ENCODE measurements around the gene ATP6V1G2. TPM values are rescaled to one million over a fixed set of nuclear protein-coding genes. Genes with fewer than 3 reads are reported as not detected.

ATP6V1G2 gene
- total and polyA plus RNA-seq, 2 experiments from 2014 or later, result 1.8 to 2.8 TPM

DNA sequence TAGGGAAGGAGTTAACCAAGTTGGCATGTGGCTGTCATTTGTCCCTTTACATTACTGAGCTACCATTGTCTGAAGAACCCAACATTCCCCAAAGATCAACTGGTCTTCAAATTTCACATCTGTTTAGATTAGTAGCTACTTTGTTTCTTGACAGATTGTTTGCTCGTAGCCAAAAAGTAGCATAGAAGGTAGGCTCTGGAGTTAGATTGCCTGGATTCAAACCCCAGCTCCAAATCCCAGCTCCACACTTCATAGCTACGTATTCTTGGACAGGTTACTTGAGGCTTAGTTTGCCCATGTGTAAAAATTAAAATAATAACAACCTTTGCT lies 2.1 kb upstream of the ATP6V1G2 start:
- H3K9me2 ChIP-seq (ENCODE audit: insufficient read depth), result no peaks in the 10 kb centered on the region
- peaks cover 10% of the 10 kb centered on the region; the same call in 1 of the 2 replicates for H3K4me1 ChIP-seq (ENCODE audit: insufficient read depth)
- H3K4me3 ChIP-seq, result peak overlapping the region; percentile 88
- H3K27ac ChIP-seq, result no peak overlapping the region
- H3K4me2 ChIP-seq (ENCODE audit: unreplicated experiment), result peak overlapping the region; percentile 91
- WGBS, 2 experiments (ENCODE audit: low coverage in 1 of 2, low lambda C conversion rate in 2 of 2, missing lambda C conversion rate in 2 of 2), result 96 to 98% methylated on average over 2 of the region's 2 CpGs
- no peaks in the 10 kb centered on the region for H4K20me1 ChIP-seq (ENCODE audit: insufficient read depth)
- DNase-seq, result no peak
- H3K9ac ChIP-seq, result peak overlapping the region; percentile 95; the same call in 1 of the 2 replicates
- peaks cover 4% of the 10 kb centered on the region; the same call in 1 of the 2 replicates for H3F3A ChIP-seq (ENCODE audit: insufficient read depth)
- no peaks in the 10 kb centered on the region for H3K9me3 ChIP-seq (ENCODE audit: low read depth)
- no peak overlapping the region for H2AFZ ChIP-seq
- H3K79me2 ChIP-seq (ENCODE audit: insufficient read depth), result peaks cover 58% of the 10 kb centered on the region
- peaks cover 15% of the 10 kb centered on the region; the same call in 1 of the 2 replicates for H3K36me3 ChIP-seq (ENCODE audit: low read depth)
- TF ChIP-seq EZH2 (IDR thresholded peaks at IDR 0.05; ENCODE audit: insufficient read depth, poor library complexity, severe bottlenecking) (no peak), EZH2phosphoT487 (IDR thresholded peaks at IDR 0.05; ENCODE audit: insufficient read depth, low read depth) (no peak)
- no peaks in the 10 kb centered on the region for H3K27me3 ChIP-seq (replicated peaks; ENCODE audit: insufficient read depth)
- in situ Hi-C loops (cut with MboI), result no loop called here

DNA sequence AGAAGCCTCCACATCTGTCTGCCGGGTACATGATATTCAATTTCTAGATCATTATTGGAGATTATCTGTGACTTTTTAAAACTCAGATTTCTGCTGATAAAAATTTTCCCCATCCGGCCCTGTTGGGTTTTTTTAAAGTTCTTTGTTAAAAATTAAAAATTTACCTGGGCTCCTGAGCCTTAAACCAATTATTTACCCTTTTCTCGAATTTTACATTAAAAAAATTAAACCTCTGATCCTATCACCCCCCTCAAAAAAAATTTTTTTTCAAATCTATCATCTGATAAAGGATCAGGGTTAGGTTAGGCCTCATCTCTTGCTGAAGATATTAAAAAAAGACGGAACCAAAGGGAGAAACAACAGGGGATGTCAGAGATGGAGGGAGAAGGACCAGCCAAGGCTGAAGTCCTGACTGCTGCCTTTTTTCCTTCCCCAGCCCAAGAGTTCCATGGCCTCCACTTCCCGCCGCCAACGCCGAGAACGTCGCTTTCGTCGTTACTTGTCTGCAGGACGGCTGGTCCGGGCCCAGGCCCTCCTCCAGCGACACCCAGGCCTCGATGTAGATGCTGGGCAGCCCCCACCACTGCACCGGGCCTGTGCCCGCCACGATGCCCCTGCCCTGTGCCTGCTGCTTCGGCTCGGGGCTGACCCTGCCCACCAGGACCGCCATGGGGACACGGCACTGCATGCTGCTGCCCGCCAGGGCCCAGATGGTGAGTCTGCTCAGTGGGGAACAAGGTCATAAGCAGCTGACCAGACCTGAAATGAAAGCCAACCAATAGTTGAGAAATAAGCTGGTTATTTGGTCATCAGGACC lies 1.5 kb upstream of the ATP6V1G2 start:
- H2AFZ ChIP-seq, result peak overlapping the region; percentile 88
- TF ChIP-seq EZH2 (IDR thresholded peaks at IDR 0.05; ENCODE audit: insufficient read depth, poor library complexity, severe bottlenecking) (no peak), EZH2phosphoT487 (IDR thresholded peaks at IDR 0.05; ENCODE audit: insufficient read depth, low read depth) (no peak)
- no peaks in the 10 kb centered on the region for H3K27me3 ChIP-seq (replicated peaks; ENCODE audit: insufficient read depth)
- peak overlapping the region; percentile 75 for H3K27ac ChIP-seq
- H3K9me3 ChIP-seq (ENCODE audit: low read depth), result no peaks in the 10 kb centered on the region
- no peak for DNase-seq
- H3K9ac ChIP-seq, result peak overlapping the region; percentile 95
- peak overlapping the region; percentile 91 for H3K4me2 ChIP-seq (ENCODE audit: unreplicated experiment)
- no peaks in the 10 kb centered on the region for H3K9me2 ChIP-seq (ENCODE audit: insufficient read depth)
- H3K36me3 ChIP-seq (ENCODE audit: low read depth), result peaks cover 9% of the 10 kb centered on the region; the same call in 1 of the 2 replicates
- peaks cover 4% of the 10 kb centered on the region; the same call in 1 of the 2 replicates for H3F3A ChIP-seq (ENCODE audit: insufficient read depth)
- in situ Hi-C loops (cut with MboI), result no loop called here
- no peaks in the 10 kb centered on the region for H4K20me1 ChIP-seq (ENCODE audit: insufficient read depth)
- 83 to 84% methylated on average over 23 to 24 of the region's 24 CpGs for WGBS, 2 experiments (ENCODE audit: low coverage in 1 of 2, low lambda C conversion rate in 2 of 2, missing lambda C conversion rate in 2 of 2)
- H3K4me3 ChIP-seq, result peak overlapping the region; percentile 88
- H3K4me1 ChIP-seq (ENCODE audit: insufficient read depth), result peaks cover 10% of the 10 kb centered on the region; the same call in 1 of the 2 replicates
- H3K79me2 ChIP-seq (ENCODE audit: insufficient read depth), result peaks cover 58% of the 10 kb centered on the region

DNA sequence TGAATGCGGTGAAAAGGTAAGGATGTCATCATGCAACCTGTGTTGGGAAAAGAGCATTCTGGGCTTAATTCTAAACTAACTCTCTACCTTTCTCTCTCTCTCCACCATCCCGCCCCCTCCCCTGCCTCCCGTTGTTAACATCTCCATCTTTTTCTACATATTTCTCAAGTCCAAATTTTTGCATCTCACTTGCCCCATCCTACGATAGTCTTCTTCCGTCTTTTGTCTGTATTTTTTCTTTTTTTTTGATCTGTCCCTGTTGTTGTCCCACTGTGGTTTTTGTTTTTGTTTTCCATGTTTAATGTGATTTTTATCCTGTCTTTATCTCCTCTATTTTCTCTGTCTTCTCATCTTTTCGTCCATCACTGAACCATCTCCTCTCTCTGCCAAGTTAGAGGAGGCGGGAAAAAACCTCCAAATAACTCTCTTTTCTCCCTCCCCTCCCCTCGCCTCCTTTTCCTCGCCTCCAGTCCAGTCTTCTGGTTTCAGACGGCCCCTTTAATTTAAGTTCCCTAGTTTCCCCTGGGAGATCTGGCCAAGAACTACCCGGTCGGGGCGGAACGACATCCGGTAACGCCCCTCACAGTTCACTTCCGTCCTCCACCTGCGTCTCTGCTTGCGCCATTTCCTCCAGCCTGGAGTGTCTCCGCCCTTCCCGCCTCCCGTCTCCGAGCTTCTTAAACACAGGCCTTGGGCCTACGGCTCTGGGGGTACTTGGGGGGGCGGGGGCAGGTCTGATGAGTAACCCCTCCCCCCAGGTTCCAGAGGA lies 734 bp upstream of the ATP6V1G2 start, which contains the start of gene NFKBIL1:
Gene NFKBIL1, plus strand, starts transcription at position 651 of the 769 bp plus-strand sequence. Its CDS starts 87 bp downstream, at position 738.
- 1 to 2% methylated on average over 25 of the region's 25 CpGs for WGBS, 2 experiments (ENCODE audit: low coverage in 1 of 2, low lambda C conversion rate in 2 of 2, missing lambda C conversion rate in 2 of 2)

DNA sequence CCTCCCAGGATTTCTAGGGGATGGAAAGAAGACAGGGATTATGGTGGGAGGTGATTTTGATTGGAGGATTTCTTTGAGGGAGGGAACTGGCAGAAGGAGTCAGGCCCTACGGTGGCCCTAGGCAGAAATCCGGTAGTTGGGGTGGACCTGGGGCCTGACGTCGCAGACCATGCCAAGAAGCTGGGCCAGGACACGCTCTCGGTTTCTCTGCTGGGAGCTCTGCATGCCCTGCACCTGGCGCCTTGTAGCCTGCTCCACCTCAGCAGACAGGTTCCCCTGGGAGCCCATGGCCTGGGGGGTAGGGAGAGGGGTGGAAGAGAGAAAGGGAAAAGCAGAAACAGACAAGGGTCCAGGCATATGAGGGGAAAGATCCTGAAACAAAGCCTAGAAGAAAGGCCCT lies 1.1 kb downstream of the ATP6V1G2 start:
- H3K36me3 ChIP-seq (ENCODE audit: low read depth), result peaks cover 7% of the 10 kb centered on the region; the same call in 1 of the 2 replicates
- H3F3A ChIP-seq (ENCODE audit: insufficient read depth), result peaks cover 4% of the 10 kb centered on the region; the same call in 1 of the 2 replicates
- H2AFZ ChIP-seq, result no peak overlapping the region
- in situ Hi-C loops (cut with MboI), result no loop called here
- H3K27ac ChIP-seq, result no peak overlapping the region
- WGBS, 2 experiments (ENCODE audit: low coverage in 1 of 2, low lambda C conversion rate in 2 of 2, missing lambda C conversion rate in 2 of 2), result 38 to 40% methylated on average over 7 of the region's 7 CpGs
- H3K4me2 ChIP-seq (ENCODE audit: unreplicated experiment), result no peak overlapping the region
- H3K79me2 ChIP-seq (ENCODE audit: insufficient read depth), result peaks cover 59% of the 10 kb centered on the region
- no peaks in the 10 kb centered on the region for H3K9me2 ChIP-seq (ENCODE audit: insufficient read depth)
- peaks cover 6% of the 10 kb centered on the region; the same call in 1 of the 2 replicates for H4K20me1 ChIP-seq (ENCODE audit: insufficient read depth)
- no peak for DNase-seq
- H3K9ac ChIP-seq, result no peak overlapping the region
- no peak for TF ChIP-seq EZH2 (IDR thresholded peaks at IDR 0.05; ENCODE audit: insufficient read depth, poor library complexity, severe bottlenecking)
- no peaks in the 10 kb centered on the region for H3K9me3 ChIP-seq (ENCODE audit: low read depth)
- H3K4me3 ChIP-seq, result no peak overlapping the region
- H3K4me1 ChIP-seq (ENCODE audit: insufficient read depth), result peaks cover 10% of the 10 kb centered on the region; the same call in 1 of the 2 replicates
- no peaks in the 10 kb centered on the region for H3K27me3 ChIP-seq (replicated peaks; ENCODE audit: insufficient read depth)

More for the DNA sequence above, 734 bp upstream of the ATP6V1G2 start, which contains the start of gene NFKBIL1:
- Histone ChIP-seq H3K36me3 (ENCODE audit: low read depth) (peaks cover 6% of the 10 kb centered on the region; the same call in 1 of the 2 replicates), H3K4me3 (peak within 1 kb of the TSS; percentile 88), H2AFZ (peak within 1 kb of the TSS; percentile 88), H3K4me2 (ENCODE audit: unreplicated experiment) (peak within 1 kb of the TSS; percentile 91), H3F3A (ENCODE audit: insufficient read depth) (peaks cover 4% of the 10 kb centered on the region; the same call in 1 of the 2 replicates), H3K27me3 (replicated peaks; ENCODE audit: insufficient read depth) (no peaks in the 10 kb centered on the region), H4K20me1 (ENCODE audit: insufficient read depth) (no peaks in the 10 kb centered on the region), H3K27ac (peak within 1 kb of the TSS; percentile 75), H3K79me2 (ENCODE audit: insufficient read depth) (peaks cover 58% of the 10 kb centered on the region), H3K9ac (peak within 1 kb of the TSS; percentile 95), H3K4me1 (ENCODE audit: insufficient read depth) (peaks cover 10% of the 10 kb centered on the region; the same call in 1 of the 2 replicates), H3K9me2 (ENCODE audit: insufficient read depth) (no peaks in the 10 kb centered on the region), H3K9me3 (ENCODE audit: low read depth) (no peaks in the 10 kb centered on the region)
- in situ Hi-C loops (cut with MboI), result no loop called here
- no peak for TF ChIP-seq EZH2 (IDR thresholded peaks at IDR 0.05; ENCODE audit: insufficient read depth, poor library complexity, severe bottlenecking)
- no peak for TF ChIP-seq EZH2phosphoT487 (IDR thresholded peaks at IDR 0.05; ENCODE audit: insufficient read depth, low read depth)
- peak; percentile 99 for DNase-seq

Measured in GM23248 (cell line).